ENCODE measurements around the gene ISG15.
"Not testable (repeated sequence)": the region's sequence is repeated elsewhere in the genome, so short reads cannot be mapped to it uniquely, and the experiment has no call there.

The ISG15 gene

GRCh38 chr1:1005774-1006304 lies 7.5 kb upstream of the ISG15 start:
- TF ChIP-seq CTCF (IDR thresholded peaks at IDR 0.05; ENCODE audit: low read length) (no peak), EZH2 (IDR thresholded peaks at IDR 0.05; ENCODE audit: borderline replicate concordance, low read length) (no peak)
- no peaks in the 10 kb centered on the region for H3K9me2 ChIP-seq (ENCODE audit: low read depth, low read length)
- no peaks in the 10 kb centered on the region for H3F3A ChIP-seq (ENCODE audit: insufficient read depth, low read length)
- H3K4me1 ChIP-seq (ENCODE audit: insufficient read depth, low read length, severe bottlenecking) = no peaks in the 10 kb centered on the region
- no peak overlapping the region for H3K27ac ChIP-seq (ENCODE audit: low read depth, low read length, poor library complexity, severe bottlenecking)
- no peak overlapping the region for H3K4me3 ChIP-seq (ENCODE audit: low read depth, low read length, poor library complexity, severe bottlenecking)
- H2AFZ ChIP-seq (ENCODE audit: low read length) = no peak overlapping the region
- H3K4me2 ChIP-seq (ENCODE audit: low read length) = no peak overlapping the region
- H3K27me3 ChIP-seq (ENCODE audit: insufficient read depth, low read length) = peaks cover 16% of the 10 kb centered on the region; the same call in 1 of the 2 replicates
- H3K79me2 ChIP-seq (ENCODE audit: insufficient read depth, low read length) = no peaks in the 10 kb centered on the region
- no peaks in the 10 kb centered on the region for H3K9me3 ChIP-seq (ENCODE audit: low read length)
- H3K36me3 ChIP-seq (ENCODE audit: insufficient read depth, low read length) = no peaks in the 10 kb centered on the region
- H3K9ac ChIP-seq (ENCODE audit: low read length) = no peak overlapping the region
- H4K20me1 ChIP-seq (ENCODE audit: insufficient read depth, low read length) = no peaks in the 10 kb centered on the region

- Histone ChIP-seq H3K9ac (ENCODE audit: low read length) (no peak overlapping the region), H4K20me1 (ENCODE audit: insufficient read depth, low read length) (no peaks in the 10 kb centered on the region), H3K4me3 (ENCODE audit: low read depth, low read length, poor library complexity, severe bottlenecking) (no peak overlapping the region), H3K9me3 (ENCODE audit: low read length) (no peaks in the 10 kb centered on the region), H3K36me3 (ENCODE audit: insufficient read depth, low read length) (no peaks in the 10 kb centered on the region; the same call in 1 of the 2 replicates), H3K4me1 (ENCODE audit: insufficient read depth, low read length, severe bottlenecking) (no peaks in the 10 kb centered on the region), H3K27ac (ENCODE audit: low read depth, low read length, poor library complexity, severe bottlenecking) (no peak overlapping the region), H3F3A (ENCODE audit: insufficient read depth, low read length) (no peaks in the 10 kb centered on the region), H3K27me3 (ENCODE audit: insufficient read depth, low read length) (peaks cover 16% of the 10 kb centered on the region; the same call in 1 of the 2 replicates), H2AFZ (ENCODE audit: low read length) (no peak overlapping the region), H3K9me2 (ENCODE audit: low read depth, low read length) (no peaks in the 10 kb centered on the region), H3K4me2 (ENCODE audit: low read length) (no peak overlapping the region), H3K79me2 (ENCODE audit: insufficient read depth, low read length) (no peaks in the 10 kb centered on the region)
- TF ChIP-seq CTCF (IDR thresholded peaks at IDR 0.05; ENCODE audit: low read length) (no peak), EZH2 (IDR thresholded peaks at IDR 0.05; ENCODE audit: borderline replicate concordance, low read length) (no peak)
Measured at GRCh38 chr1:1006305-1007159, 6.8 kb upstream of the ISG15 start.

GRCh38 chr1:1010131-1010530 lies 3.2 kb upstream of the ISG15 start:
- not testable (repeated sequence) for H3K27ac ChIP-seq (ENCODE audit: low read depth, low read length, poor library complexity, severe bottlenecking); H3K4me3 ChIP-seq (ENCODE audit: low read depth, low read length, poor library complexity, severe bottlenecking); H4K20me1 ChIP-seq (ENCODE audit: insufficient read depth, low read length); H2AFZ ChIP-seq (ENCODE audit: low read length); H3K9me2 ChIP-seq (ENCODE audit: low read depth, low read length); H3K27me3 ChIP-seq (ENCODE audit: insufficient read depth, low read length); H3K36me3 ChIP-seq (ENCODE audit: insufficient read depth, low read length); H3K79me2 ChIP-seq (ENCODE audit: insufficient read depth, low read length); H3K4me2 ChIP-seq (ENCODE audit: low read length); H3F3A ChIP-seq (ENCODE audit: insufficient read depth, low read length); H3K9ac ChIP-seq (ENCODE audit: low read length); H3K9me3 ChIP-seq (ENCODE audit: low read length)
- peaks cover 23% of the 10 kb centered on the region for H3K4me1 ChIP-seq (ENCODE audit: insufficient read depth, low read length, severe bottlenecking)
